GM18951 (cell line): ENCODE measurements around the gene MGAT5.

ENCODE experiments used
- POLR2A ChIP-seq: IDR thresholded peaks from 4 replicates; pipeline ENCODE4 v1.6.1; 2011; ENCODE audit warnings: mild to moderate bottlenecking; ENCODE audit not compliant: insufficient read length, insufficient read depth; ENCODE audit errors: extremely low read depth
- in situ Hi-C: fragments of 300-500 bp; cut with MboI; formaldehyde crosslinking; loops from one replicate; pipeline ENCODE4 v1.12.0; 2022; ENCODE audit warnings: low sequenced_read_pairs, mixed read lengths, inconsistent platforms; ENCODE audit not compliant: unreplicated experiment

MGAT5 gene

GRCh38 chr2:134457765-134458472 is 204.0 kb downstream of the MGAT5 start:
- in situ Hi-C loops: loop anchor here (5.0 kb wide), 1 partner anchor 444 kb away; no protein-coding TSS in a partner anchor
- TF ChIP-seq POLR2A: no peak

DNA sequence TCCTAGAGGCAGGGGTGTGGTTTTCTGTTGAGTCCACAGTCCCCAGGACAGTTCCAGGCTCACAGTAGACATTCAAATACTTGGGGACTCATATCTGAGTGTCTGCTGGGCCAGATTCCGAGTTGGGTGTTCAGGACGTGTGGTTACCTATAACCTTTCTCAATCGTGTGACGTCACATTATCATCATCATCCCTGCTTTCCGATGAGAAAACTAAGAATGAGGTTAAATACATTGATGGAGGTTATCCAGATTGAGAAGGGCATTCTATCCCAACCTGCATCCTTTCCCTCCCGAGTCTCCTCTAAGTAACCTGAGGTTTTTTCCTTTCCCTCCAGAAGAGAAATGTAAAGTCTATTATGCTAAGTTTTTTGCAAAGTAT is 204.6 kb downstream of the MGAT5 start:
- in situ Hi-C loops: loop anchor here (5.0 kb wide), 1 partner anchor 444 kb away; no protein-coding TSS in a partner anchor
- no peak for TF ChIP-seq POLR2A

DNA sequence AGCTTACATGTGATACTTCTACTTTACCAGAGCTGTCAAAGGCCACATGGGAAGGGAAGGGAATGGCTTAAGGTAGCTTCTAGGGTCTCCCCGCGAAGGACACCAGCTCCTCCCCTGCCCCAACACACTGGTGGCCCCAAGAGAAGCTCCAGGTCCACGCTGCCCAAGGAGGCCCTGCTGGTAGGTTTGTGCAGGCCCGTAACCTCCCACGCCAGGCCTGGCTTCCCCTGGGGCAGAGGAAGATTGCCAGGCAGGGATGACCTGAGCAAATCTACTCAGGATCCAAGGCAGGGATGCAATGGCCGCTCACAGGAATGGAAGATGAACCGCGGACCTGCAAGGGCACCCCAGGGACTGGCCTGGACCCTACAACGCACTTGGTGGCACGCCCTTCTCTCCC is 205.1 kb downstream of the MGAT5 start:
- no peak for TF ChIP-seq POLR2A
- in situ Hi-C loops: loop anchor here (5.0 kb wide), 1 partner anchor 443 kb away; no protein-coding TSS in a partner anchor

DNA sequence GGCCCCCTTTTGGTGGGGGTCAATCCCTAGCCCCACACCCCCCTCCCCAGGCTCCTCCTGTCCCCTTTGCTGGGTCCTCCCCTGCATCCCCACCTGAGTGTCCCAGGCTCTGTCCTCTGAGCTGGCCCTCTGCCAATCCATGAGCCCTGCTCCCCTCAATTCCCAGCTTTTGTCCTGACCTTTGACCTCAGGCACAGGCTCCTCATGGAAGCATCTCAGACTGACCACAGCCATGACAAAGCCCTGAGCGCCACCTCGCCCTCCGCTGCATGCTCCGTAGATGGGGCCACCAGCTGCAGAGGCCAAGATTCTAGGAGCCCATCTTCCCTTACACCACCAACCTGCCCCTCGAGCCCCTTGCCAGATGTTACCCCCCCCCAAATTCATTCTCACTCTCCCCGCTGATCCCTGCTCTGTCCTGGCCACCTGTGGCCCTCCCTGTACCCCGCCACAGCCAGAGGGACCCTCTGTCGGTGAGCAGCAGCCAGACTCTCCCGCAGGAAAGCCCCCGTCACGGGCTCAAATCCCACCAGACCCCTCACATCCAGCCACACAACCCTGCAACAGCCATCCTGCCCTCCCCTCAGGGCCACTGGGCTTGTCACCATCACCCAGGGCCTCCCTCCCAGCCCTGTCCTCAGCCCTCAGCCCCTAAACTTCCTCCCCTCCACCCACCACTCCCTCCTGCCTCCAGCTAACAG is 206.0 kb downstream of the MGAT5 start:
- in situ Hi-C loops: loop anchor here (5.0 kb wide), 1 partner anchor 442 kb away; no protein-coding TSS in a partner anchor
- TF ChIP-seq POLR2A: no peak

GRCh38 chr2:134460583-134460998 is 206.7 kb downstream of the MGAT5 start:
- no peak for TF ChIP-seq POLR2A
- in situ Hi-C loops: no loop called here

- in situ Hi-C loops: no loop called here
- TF ChIP-seq POLR2A: no peak
These were observed 207.6 kb downstream of the MGAT5 start for GRCh38 chr2:134461511-134461910.

- in situ Hi-C loops: no loop called here
These were observed 208.4 kb downstream of the MGAT5 start for GRCh38 chr2:134462275-134462674.

GRCh38 chr2:134462791-134463698 is 209.2 kb downstream of the MGAT5 start:
- no peak for TF ChIP-seq POLR2A

More at GRCh38 chr2:134462275-134462674, 208.4 kb downstream of the MGAT5 start:
- TF ChIP-seq POLR2A: no peak

DNA sequence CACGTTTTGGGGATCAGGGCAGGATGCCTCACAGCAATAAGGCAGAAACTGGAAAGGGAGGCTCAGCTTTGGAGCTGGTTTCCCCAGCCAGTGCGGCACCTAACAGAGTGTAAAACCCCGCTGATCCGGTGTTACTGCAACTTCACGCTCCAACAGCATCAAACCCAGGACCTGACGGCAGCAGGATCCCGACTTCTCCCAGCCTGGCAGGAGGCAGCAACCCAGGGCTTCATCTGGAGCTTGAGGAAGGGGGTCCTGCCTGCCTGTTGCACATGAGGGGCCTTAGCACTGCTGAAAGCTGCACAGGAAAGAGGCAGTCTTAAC is 209.8 kb downstream of the MGAT5 start:
- no peak for TF ChIP-seq POLR2A
- in situ Hi-C loops: no loop called here

More at GRCh38 chr2:134462791-134463698, 209.2 kb downstream of the MGAT5 start:
- in situ Hi-C loops: no loop called here

GRCh38 chr2:134465228-134466105 is 211.6 kb downstream of the MGAT5 start:
- in situ Hi-C loops: no loop called here
- no peak for TF ChIP-seq POLR2A

GRCh38 chr2:134466141-134466540 is 212.3 kb downstream of the MGAT5 start:
- in situ Hi-C loops: no loop called here
- no peak for TF ChIP-seq POLR2A

GRCh38 chr2:134468164-134468563 is 214.3 kb downstream of the MGAT5 start:
- no peak for TF ChIP-seq POLR2A
- in situ Hi-C loops: no loop called here
